ENCODE measurements around the gene MOB2. TPM values are rescaled to one million over a fixed set of nuclear protein-coding genes. Genes with fewer than 3 reads are reported as not detected.

The MOB2 gene
- total RNA-seq, 4 donors from 2014 or later = 59.6 to 103 (median 87.8) TPM

DNA sequence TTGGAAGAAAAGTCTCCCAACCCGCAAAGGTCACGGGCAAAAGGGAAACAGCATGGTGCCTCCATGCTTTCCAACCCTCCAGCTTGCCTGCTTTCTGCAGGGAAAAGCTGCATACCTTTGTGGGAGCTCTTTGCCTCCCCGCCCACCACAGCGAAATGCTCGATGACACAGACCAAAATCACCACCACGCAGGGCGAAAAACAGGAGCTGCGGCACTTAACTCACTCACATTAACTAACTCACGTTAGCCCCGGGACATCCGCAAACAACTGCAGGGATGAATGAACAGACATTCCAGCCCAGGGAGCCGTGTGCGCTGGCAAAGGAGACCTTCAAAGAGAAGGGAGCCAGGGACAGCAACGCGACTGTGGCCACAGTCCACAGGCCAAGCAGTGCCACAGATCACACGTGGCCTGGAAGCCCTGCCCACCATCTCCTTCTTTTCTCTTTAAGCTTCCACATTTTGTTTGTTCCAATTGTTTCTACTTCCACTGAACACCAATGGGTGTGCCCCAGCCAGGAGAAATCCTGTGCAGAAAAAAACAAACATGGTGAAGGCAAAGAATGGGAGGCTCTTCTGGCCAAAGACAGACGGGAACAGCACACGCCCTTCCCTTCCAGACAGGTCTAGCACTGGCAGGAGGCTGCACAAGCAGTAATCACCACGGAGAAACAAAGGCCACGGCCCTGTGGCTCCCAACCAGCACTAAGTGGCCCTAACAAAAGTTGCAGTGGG, 46.2 kb upstream of the MOB2 start:
- Histone ChIP-seq H3K4me1 (peaks cover 5 to 98% (median 58%) of the 10 kb centered on the region in 3 donors), H3K4me3 (no peak overlapping the region), H3K9me3 (no peaks in the 10 kb centered on the region), H3K36me3 (peaks cover 0 to 24% of the 10 kb centered on the region in 2 donors), H3K27ac (peak overlapping the region in 3 of 4 donors; percentile 65 to 79 (median 66)), H3K27me3 (no peaks in the 10 kb centered on the region)
- WGBS, 2 donors (ENCODE audit: low coverage in 1 of 2) = 38 to 52% methylated on average over 5 to 7 of the region's 20 CpGs
- no peak for TF ChIP-seq POLR2A (IDR thresholded peaks at IDR 0.05)
- TF ChIP-seq EP300 (IDR thresholded peaks at IDR 0.05) = no peak
- TF ChIP-seq POLR2AphosphoS5 (IDR thresholded peaks at IDR 0.05) = no peak
- ATAC-seq = peak; percentile 42

DNA sequence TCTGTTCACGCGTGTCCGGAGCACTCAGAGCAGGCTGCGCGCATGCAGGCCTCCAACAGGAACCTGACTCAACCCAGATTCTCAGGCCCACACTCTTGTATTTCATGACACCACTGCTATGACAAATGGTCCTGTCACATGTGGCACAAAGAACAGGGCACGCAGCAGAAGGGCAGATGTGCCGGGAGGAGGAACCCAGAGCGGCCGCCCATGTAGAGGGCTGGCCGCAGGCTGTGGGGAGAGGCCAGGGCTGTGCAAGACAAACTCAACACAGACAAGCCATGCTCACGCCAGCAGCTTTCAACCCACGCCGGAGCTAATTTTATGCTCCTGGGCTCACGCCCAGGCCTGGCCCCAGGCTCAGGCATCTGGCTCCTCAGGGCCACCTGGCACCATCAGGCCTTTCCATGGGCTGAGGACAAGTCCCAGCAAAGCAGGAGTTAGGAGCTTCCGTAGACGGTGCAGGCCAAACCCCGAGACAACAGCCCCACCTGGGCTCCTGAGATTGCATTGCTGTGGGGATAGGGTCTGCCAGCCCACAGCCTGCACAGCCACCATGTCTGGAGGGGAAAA, 45.5 kb upstream of the MOB2 start:
- TF ChIP-seq POLR2AphosphoS5 (IDR thresholded peaks at IDR 0.05) (peak; percentile 60), EP300 (IDR thresholded peaks at IDR 0.05) (no peak)
- no peaks in the 10 kb centered on the region for H3K27me3 ChIP-seq
- peaks cover 0 to 24% of the 10 kb centered on the region in 2 donors for H3K36me3 ChIP-seq
- H3K4me1 ChIP-seq = peaks cover 5 to 98% (median 58%) of the 10 kb centered on the region in 3 donors
- 12% methylated on average over 8 of the region's 17 CpGs; no CpG with 5 or more reads in 1 of the 2 donors for WGBS, 2 donors (ENCODE audit: low coverage in 1 of 2)
- no peaks in the 10 kb centered on the region for H3K9me3 ChIP-seq
- peak; percentile 68 for ATAC-seq
- H3K4me3 ChIP-seq = no peak overlapping the region
- H3K27ac ChIP-seq = peak overlapping the region in 3 of 4 donors; percentile 65 to 79 (median 66)

DNA sequence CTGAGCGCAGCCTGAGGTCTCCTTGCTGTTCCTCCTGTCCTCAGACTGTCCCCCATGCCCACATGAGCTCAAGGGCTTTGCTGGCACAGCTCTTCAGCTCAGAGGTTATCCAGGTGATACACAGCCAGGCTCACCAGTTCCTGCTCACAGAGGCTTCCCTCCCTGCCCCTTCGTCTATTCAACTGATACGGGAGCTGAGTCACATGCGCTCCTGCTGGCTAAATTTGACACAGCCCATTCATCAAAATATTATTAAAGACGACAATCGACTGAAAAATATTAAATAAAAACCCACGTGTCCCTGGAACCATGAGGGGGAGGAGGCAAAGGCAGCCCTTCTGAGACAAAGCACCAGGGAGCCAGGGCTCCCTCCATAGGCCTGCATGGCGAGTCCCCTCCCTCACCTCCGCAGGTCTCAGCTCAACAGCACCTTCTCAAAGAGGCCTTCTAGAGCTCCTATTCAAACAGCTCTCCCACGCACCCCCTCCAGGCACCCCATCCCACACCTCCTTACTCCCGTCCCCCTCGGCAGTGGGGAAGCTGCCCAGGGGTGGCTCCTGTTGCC, 45.0 kb upstream of the MOB2 start:
- peak overlapping the region in 3 of 4 donors; percentile 65 to 79 (median 66) for H3K27ac ChIP-seq
- H3K9me3 ChIP-seq = no peaks in the 10 kb centered on the region
- peaks cover 0 to 24% of the 10 kb centered on the region in 2 donors for H3K36me3 ChIP-seq
- no peak overlapping the region for H3K4me3 ChIP-seq
- no peaks in the 10 kb centered on the region for H3K27me3 ChIP-seq
- TF ChIP-seq, protein P1, sequence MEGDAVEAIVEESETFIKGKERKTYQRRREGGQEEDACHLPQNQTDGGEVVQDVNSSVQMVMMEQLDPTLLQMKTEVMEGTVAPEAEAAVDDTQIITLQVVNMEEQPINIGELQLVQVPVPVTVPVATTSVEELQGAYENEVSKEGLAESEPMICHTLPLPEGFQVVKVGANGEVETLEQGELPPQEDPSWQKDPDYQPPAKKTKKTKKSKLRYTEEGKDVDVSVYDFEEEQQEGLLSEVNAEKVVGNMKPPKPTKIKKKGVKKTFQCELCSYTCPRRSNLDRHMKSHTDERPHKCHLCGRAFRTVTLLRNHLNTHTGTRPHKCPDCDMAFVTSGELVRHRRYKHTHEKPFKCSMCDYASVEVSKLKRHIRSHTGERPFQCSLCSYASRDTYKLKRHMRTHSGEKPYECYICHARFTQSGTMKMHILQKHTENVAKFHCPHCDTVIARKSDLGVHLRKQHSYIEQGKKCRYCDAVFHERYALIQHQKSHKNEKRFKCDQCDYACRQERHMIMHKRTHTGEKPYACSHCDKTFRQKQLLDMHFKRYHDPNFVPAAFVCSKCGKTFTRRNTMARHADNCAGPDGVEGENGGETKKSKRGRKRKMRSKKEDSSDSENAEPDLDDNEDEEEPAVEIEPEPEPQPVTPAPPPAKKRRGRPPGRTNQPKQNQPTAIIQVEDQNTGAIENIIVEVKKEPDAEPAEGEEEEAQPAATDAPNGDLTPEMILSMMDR (IDR thresholded peaks at IDR 0.05) = no peak
- TF ChIP-seq POLR2A (IDR thresholded peaks at IDR 0.05) (no peak), EP300 (IDR thresholded peaks at IDR 0.05) (no peak), POLR2AphosphoS5 (IDR thresholded peaks at IDR 0.05) (no peak)
- 50% methylated on average over 7 of the region's 12 CpGs; no CpG with 5 or more reads in 1 of the 2 donors for WGBS, 2 donors (ENCODE audit: low coverage in 1 of 2)
- peaks cover 5 to 98% (median 57%) of the 10 kb centered on the region in 3 donors for H3K4me1 ChIP-seq
- ATAC-seq = no peak

DNA sequence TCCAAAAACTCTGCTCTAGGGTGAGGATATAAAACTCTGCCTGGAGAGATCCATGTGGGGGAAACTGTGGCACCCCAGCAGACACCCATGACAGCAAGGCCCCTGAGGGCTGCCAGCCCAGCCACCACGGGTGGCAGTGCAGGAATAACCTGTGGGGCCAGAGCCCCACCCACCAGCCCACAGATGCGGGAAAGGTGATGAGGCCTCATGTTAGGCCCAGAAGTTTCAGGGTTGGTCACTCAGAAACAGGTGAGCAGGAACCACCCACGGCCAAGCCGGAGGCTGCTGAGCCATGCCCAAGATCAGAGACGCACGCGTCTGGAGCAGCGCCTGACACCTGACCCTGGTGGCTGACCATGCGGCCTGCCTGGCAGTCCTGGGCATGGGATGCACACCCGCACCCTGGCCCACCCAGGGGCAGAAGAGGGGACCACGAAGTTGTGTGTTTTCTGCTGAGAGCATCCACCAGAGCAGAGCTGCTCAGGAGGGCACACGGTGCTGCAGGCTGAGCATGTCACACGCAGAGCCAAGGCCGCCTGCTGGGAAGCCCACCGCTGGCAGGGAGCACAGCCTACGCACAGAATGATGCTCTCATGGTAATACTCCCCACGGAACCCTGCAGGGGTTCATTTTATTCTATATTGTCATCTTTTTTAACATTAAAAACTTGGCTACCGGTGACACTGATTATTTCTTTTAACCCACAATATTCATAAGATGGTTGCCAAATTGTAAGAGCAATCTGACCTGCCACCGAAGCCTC, 44.3 kb upstream of the MOB2 start:
- H3K4me3 ChIP-seq = no peak overlapping the region
- H3K9me3 ChIP-seq = no peaks in the 10 kb centered on the region
- H3K27ac ChIP-seq = peak overlapping the region in 3 of 4 donors; percentile 65 to 79 (median 66)
- H3K27me3 ChIP-seq = no peaks in the 10 kb centered on the region
- WGBS, 2 donors (ENCODE audit: low coverage in 1 of 2) = 78 to 80% methylated on average over 2 to 4 of the region's 19 CpGs
- no peak for ATAC-seq
- peaks cover 0 to 22% of the 10 kb centered on the region in 2 donors for H3K36me3 ChIP-seq
- no peak for TF ChIP-seq EP300 (IDR thresholded peaks at IDR 0.05)
- TF ChIP-seq, protein P1 (IDR thresholded peaks at IDR 0.05) = no peak
- no peak for TF ChIP-seq POLR2A (IDR thresholded peaks at IDR 0.05)
- TF ChIP-seq POLR2AphosphoS5 (IDR thresholded peaks at IDR 0.05) = no peak
- H3K4me1 ChIP-seq = peaks cover 5 to 98% (median 55%) of the 10 kb centered on the region in 3 donors

DNA sequence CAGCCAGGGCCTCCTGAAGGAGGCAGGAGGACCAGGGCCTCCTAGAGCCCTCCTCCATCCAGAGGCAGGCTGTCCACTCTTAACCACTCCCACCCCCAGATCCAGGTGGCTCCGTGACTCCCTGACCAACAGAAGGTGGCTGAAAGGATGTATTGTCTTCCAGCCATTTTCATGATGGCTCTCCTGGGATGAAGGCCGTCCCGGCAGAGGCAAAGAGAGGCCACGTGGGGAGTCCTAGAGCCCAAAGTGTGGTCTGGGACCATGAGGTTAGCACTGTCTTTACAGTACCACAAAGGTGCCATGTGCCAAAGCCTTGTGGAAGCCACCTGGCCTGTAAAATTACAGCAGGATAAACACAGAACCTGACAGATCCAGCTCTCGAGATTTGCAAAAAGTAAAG, 43.2 kb upstream of the MOB2 start:
- WGBS, 2 donors (ENCODE audit: low coverage in 1 of 2) = 93 to 100% methylated on average over 1 to 4 of the region's 5 CpGs
- no peak for TF ChIP-seq EP300 (IDR thresholded peaks at IDR 0.05)
- TF ChIP-seq POLR2AphosphoS5 (IDR thresholded peaks at IDR 0.05) = no peak
- TF ChIP-seq, protein P1 (IDR thresholded peaks at IDR 0.05) = no peak
- no peak for TF ChIP-seq POLR2A (IDR thresholded peaks at IDR 0.05)
- no peak for ATAC-seq
- Histone ChIP-seq H3K27me3 (no peaks in the 10 kb centered on the region), H3K4me1 (peaks cover 5 to 94% (median 47%) of the 10 kb centered on the region in 3 donors), H3K9me3 (no peaks in the 10 kb centered on the region), H3K4me3 (no peak overlapping the region), H3K36me3 (peaks cover 0 to 17% of the 10 kb centered on the region in 2 donors), H3K27ac (no peak overlapping the region)

All from gastroesophageal sphincter (tissue), 4 donors.